C1 segment of cervical spinal cord (tissue), 14 donors: ENCODE data around the gene CFAP61.
"Not testable (repeated sequence)": the region's sequence is repeated elsewhere in the genome, so short reads cannot be mapped to it uniquely, and the experiment has no call there.

ENCODE experiments used
- DNase-seq, 14 donors: peaks; one replicate each; lab custom pipeline; 2025; lab: John Stamatoyannopoulos, UW

Gene CFAP61

GRCh38 chr20:20229595-20229994, 177.3 kb downstream of the CFAP61 start:
- no peak for DNase-seq

GRCh38 chr20:20230741-20231140, 178.4 kb downstream of the CFAP61 start:
- DNase-seq: no peak

- DNase-seq: peak in 1 of 14 donors; percentile 19
Measured at GRCh38 chr20:20231528-20232298, 179.4 kb downstream of the CFAP61 start.

GRCh38 chr20:20233041-20233514, 180.7 kb downstream of the CFAP61 start:
- DNase-seq: no peak

GRCh38 chr20:20235681-20236080, 183.3 kb downstream of the CFAP61 start:
- DNase-seq: no peak

- peak in 5 of 14 donors; percentile 2 to 22 (median 8) for DNase-seq
Measured at GRCh38 chr20:20237093-20237959, 185.0 kb downstream of the CFAP61 start.

GRCh38 chr20:20241976-20242375, 189.6 kb downstream of the CFAP61 start:
- peak in 1 of 14 donors; percentile 30 for DNase-seq

- not testable (repeated sequence) for DNase-seq
Measured at GRCh38 chr20:20244384-20244783, 192.1 kb downstream of the CFAP61 start.

GRCh38 chr20:20246996-20247633, 194.8 kb downstream of the CFAP61 start:
- DNase-seq: no peak

GRCh38 chr20:20248620-20249200, 196.4 kb downstream of the CFAP61 start:
- DNase-seq: no peak

GRCh38 chr20:20251317-20251716, 199.0 kb downstream of the CFAP61 start:
- DNase-seq: no peak

- DNase-seq: no peak
Measured at GRCh38 chr20:20251836-20252235, 199.5 kb downstream of the CFAP61 start.

- no peak for DNase-seq
Measured at GRCh38 chr20:20253039-20253743, 200.9 kb downstream of the CFAP61 start.

GRCh38 chr20:20253744-20254330, 201.5 kb downstream of the CFAP61 start:
- no peak for DNase-seq

- DNase-seq: no peak
Measured at GRCh38 chr20:20255099-20255498, 202.8 kb downstream of the CFAP61 start.

GRCh38 chr20:20259533-20259932, 207.2 kb downstream of the CFAP61 start:
- no peak for DNase-seq

- no peak for DNase-seq
Measured at GRCh38 chr20:20261159-20261558, 208.8 kb downstream of the CFAP61 start.

- DNase-seq: no peak
Measured at GRCh38 chr20:20265210-20265609, 212.9 kb downstream of the CFAP61 start.

GRCh38 chr20:20266552-20266951, 214.2 kb downstream of the CFAP61 start:
- DNase-seq: no peak

- DNase-seq: no peak
Measured at GRCh38 chr20:20267685-20268370, 215.5 kb downstream of the CFAP61 start.
